Measurements from ENCODE around the gene FBXO15. TPM values are rescaled to one million over a fixed set of nuclear protein-coding genes. Genes with fewer than 3 reads are reported as not detected.

The FBXO15 gene
- total RNA-seq, 2 experiments from 2014 or later = 0.54 to 2.1 TPM

- Histone ChIP-seq H3K27ac (ENCODE audit: low read depth, low read length, poor library complexity, severe bottlenecking) (peak overlapping the region; percentile 94), H3K36me3 (ENCODE audit: insufficient read depth, low read length) (peaks cover 17% of the 10 kb centered on the region), H4K20me1 (ENCODE audit: insufficient read depth, low read length) (no peaks in the 10 kb centered on the region), H3K4me1 (ENCODE audit: insufficient read depth, low read length, poor library complexity, severe bottlenecking) (peaks cover 25% of the 10 kb centered on the region), H3K79me2 (ENCODE audit: insufficient read depth, low read depth, low read length) (peaks cover 40% of the 10 kb centered on the region), H3K9me2 (ENCODE audit: insufficient read depth, low read length) (no peaks in the 10 kb centered on the region), H3K9me3 (ENCODE audit: low read length) (no peaks in the 10 kb centered on the region), H3K4me3 (ENCODE audit: low read depth, low read length, poor library complexity, severe bottlenecking) (peak overlapping the region; percentile 80), H2AFZ (ENCODE audit: low read length) (peak overlapping the region; percentile 86), H3K4me2 (ENCODE audit: low read length) (peak overlapping the region; percentile 100)
- POLR2A ChIA-PET = no interaction called here
- DNase-seq (ENCODE audit: low spot score) = no peak
- no TSS peak for BruUV-seq (replicated peaks)
- CTCF ChIA-PET (ENCODE audit: unreplicated experiment) = no interaction called here
- intact Hi-C loops (cut with micrococcal nuclease; ENCODE audit: unreplicated experiment) = no loop called here
- TF ChIP-seq EZH2phosphoT487 (IDR thresholded peaks at IDR 0.05; ENCODE audit: borderline replicate concordance, low read depth, low read length) = no peak
- TF ChIP-seq CTCF (conservative IDR thresholded peaks at IDR 0.05; ENCODE audit: low read length) = no peak
Measured at GRCh38 chr18:74147491-74147778, 199 bp downstream of the FBXO15 start.

GRCh38 chr18:74146756-74147155, 878 bp downstream of the FBXO15 start:
- H3K4me2 ChIP-seq (ENCODE audit: low read length) = peak overlapping the region; percentile 100
- no peak for DNase-seq (ENCODE audit: low spot score)
- H3K79me2 ChIP-seq (ENCODE audit: insufficient read depth, low read depth, low read length) = peaks cover 33% of the 10 kb centered on the region
- BruUV-seq (replicated peaks) = no TSS peak
- peaks cover 17% of the 10 kb centered on the region for H3K36me3 ChIP-seq (ENCODE audit: insufficient read depth, low read length)
- TF ChIP-seq CTCF (conservative IDR thresholded peaks at IDR 0.05; ENCODE audit: low read length) = no peak
- no peak for TF ChIP-seq EZH2phosphoT487 (IDR thresholded peaks at IDR 0.05; ENCODE audit: borderline replicate concordance, low read depth, low read length)
- H3K9me2 ChIP-seq (ENCODE audit: insufficient read depth, low read length) = no peaks in the 10 kb centered on the region
- ChIA-PET POLR2A (no interaction called here), CTCF (ENCODE audit: unreplicated experiment) (no interaction called here)
- H3K27ac ChIP-seq (ENCODE audit: low read depth, low read length, poor library complexity, severe bottlenecking) = no peak overlapping the region
- intact Hi-C loops (cut with micrococcal nuclease; ENCODE audit: unreplicated experiment) = no loop called here
- peak overlapping the region; percentile 86; the same call in 1 of the 2 replicates for H2AFZ ChIP-seq (ENCODE audit: low read length)
- peaks cover 25% of the 10 kb centered on the region for H3K4me1 ChIP-seq (ENCODE audit: insufficient read depth, low read length, poor library complexity, severe bottlenecking)
- peak overlapping the region; percentile 80 for H3K4me3 ChIP-seq (ENCODE audit: low read depth, low read length, poor library complexity, severe bottlenecking)
- H4K20me1 ChIP-seq (ENCODE audit: insufficient read depth, low read length) = no peaks in the 10 kb centered on the region
- H3K9me3 ChIP-seq (ENCODE audit: low read length) = no peaks in the 10 kb centered on the region

- Histone ChIP-seq H3K4me3 (ENCODE audit: low read depth, low read length, poor library complexity, severe bottlenecking) (no peak overlapping the region), H3K27ac (ENCODE audit: low read depth, low read length, poor library complexity, severe bottlenecking) (no peak overlapping the region), H3K9me3 (ENCODE audit: low read length) (no peaks in the 10 kb centered on the region), H3K4me1 (ENCODE audit: insufficient read depth, low read length, poor library complexity, severe bottlenecking) (peaks cover 7% of the 10 kb centered on the region), H3K9me2 (ENCODE audit: insufficient read depth, low read length) (no peaks in the 10 kb centered on the region), H4K20me1 (ENCODE audit: insufficient read depth, low read length) (no peaks in the 10 kb centered on the region), H3K36me3 (ENCODE audit: insufficient read depth, low read length) (no peaks in the 10 kb centered on the region), H3K4me2 (ENCODE audit: low read length) (no peak overlapping the region), H2AFZ (ENCODE audit: low read length) (no peak overlapping the region), H3K79me2 (ENCODE audit: insufficient read depth, low read depth, low read length) (no peaks in the 10 kb centered on the region)
- no peak for TF ChIP-seq EZH2phosphoT487 (IDR thresholded peaks at IDR 0.05; ENCODE audit: borderline replicate concordance, low read depth, low read length)
- no peak for TF ChIP-seq CTCF (conservative IDR thresholded peaks at IDR 0.05; ENCODE audit: low read length)
- POLR2A ChIA-PET = no interaction called here
- intact Hi-C loops (cut with micrococcal nuclease; ENCODE audit: unreplicated experiment) = loop anchor here (2.0 kb wide), 1 partner anchor 83 kb away; no protein-coding TSS in a partner anchor
- no peak for DNase-seq (ENCODE audit: low spot score)
- CTCF ChIA-PET (ENCODE audit: unreplicated experiment) = no interaction called here
- BruUV-seq (replicated peaks) = no TSS peak
Measured at GRCh38 chr18:74142252-74142651, 5.4 kb downstream of the FBXO15 start.
